Upper lobe of left lung (tissue), 6 donors: ENCODE measurements around the gene ABCC2. TPM values are rescaled to one million over a fixed set of nuclear protein-coding genes. Genes with fewer than 3 reads are reported as not detected.

ENCODE experiments used
- ATAC-seq, 2 donors: fragments of 200-7000 bp; cut with Tn5 transposase; one replicate each; pipeline ENCODE4 v1.9.1; 2022; ENCODE audit warnings: mild to moderate bottlenecking in 2 of 2, moderate library complexity in 2 of 2; ENCODE audit not compliant: low FRiP score in 2 of 2
- DNase-seq, 2 donors: peaks; one replicate each; pipeline ENCODE4 v3.0.0-alpha.2; 2019 to 2020
- H3K27ac ChIP-seq, 4 donors: fragments of 200-600 bp; sonication (generic); one replicate each; pipeline ENCODE4 v1.5.1; 2016 to 2019
- H3K27me3 ChIP-seq, 4 donors: fragments of 200-600 bp; sonication (generic); one replicate each; pipeline ENCODE4 v1.5.1; 2017 to 2019
- H3K36me3 ChIP-seq, 4 donors: fragments of 200-600 bp; sonication (generic); one replicate each; pipeline ENCODE4 v1.5.1; 2016 to 2019
- H3K4me1 ChIP-seq, 4 donors: fragments of 200-600 bp; sonication (generic); one replicate each; pipeline ENCODE4 v1.5.1; 2018 to 2019
- H3K4me3 ChIP-seq, 4 donors: fragments of 200-600 bp; sonication (generic); one replicate each; pipeline ENCODE4 v1.5.1; 2017 to 2019; ENCODE audit warnings: mild to moderate bottlenecking in 2 of 4, moderate library complexity in 1 of 4
- H3K9me3 ChIP-seq, 4 donors: fragments of 200-600 bp; sonication (generic); one replicate each; pipeline ENCODE4 v1.5.1; 2018 to 2019
- EP300 ChIP-seq, 4 donors: sonication (generic); formaldehyde crosslinking; IDR thresholded peaks; one replicate each; pipeline ENCODE4 v1.5.1; 2017; ENCODE audit warnings: antibody characterized with exemption in 4 of 4, control low read depth in 2 of 4
- POLR2A ChIP-seq, 4 donors: fragments of 450-650 bp; IDR thresholded peaks; one replicate each; pipeline ENCODE4 v1.5.1; 2016 to 2017; ENCODE audit warnings: antibody characterized with exemption in 4 of 4, mild to moderate bottlenecking in 2 of 4
- POLR2AphosphoS5 ChIP-seq, 2 donors: sonication (generic); formaldehyde crosslinking; IDR thresholded peaks; one replicate each; pipeline ENCODE4 v1.5.1; 2017; ENCODE audit warnings: antibody characterized with exemption in 2 of 2
- WGBS, 2 donors: methylation state at CpG; one replicate each; pipeline ENCODE4 v1.1.5; 2017 to 2018; 5-methylcytosine and 5-hydroxymethylcytosine counted together
- total RNA-seq, 6 donors: library from RNA; depleted of rRNA in 4 of 6; stranded (reverse); fragments of >200 nt in 4 of 6; gene quantifications; one replicate each; pipeline versions ENCODE4 v1.1.0 to v1.2.1, GENCODE V29; 2016 to 2021
- TF ChIP-seq, protein P1 (sequence below), 6 experiments: fragments of 450-650 bp in 4 of 6; fragments of 200-600 bp in 2 of 6; sonication (generic) in 2 of 6; IDR thresholded peaks; one replicate each; pipeline ENCODE4 v1.5.1; 2016 to 2019; ENCODE audit warnings: antibody characterized with exemption in 6 of 6
- donor health status: DM: no; HTN: no; CAD: no; lungs with moderate emphysema.
- donor health status: DM: no; HTN: yes; CAD: no; lungs with severe emphysema.

Gene ABCC2
- total RNA-seq, 6 donors from 2014 or later = 0.46 to 5.2 (median 1.7) TPM

GRCh38 chr10:99853655-99854054 lies 71.2 kb downstream of the ABCC2 start:
- DNase-seq = no peak
- no peak overlapping the region for H3K27ac ChIP-seq
- no peak for ATAC-seq
- H3K9me3 ChIP-seq = no peaks in the 10 kb centered on the region
- no peak overlapping the region for H3K4me3 ChIP-seq
- WGBS, 2 donors = 83 to 85% methylated on average over 3 of the region's 3 CpGs
- TF ChIP-seq POLR2A (IDR thresholded peaks at IDR 0.05) (no peak), EP300 (IDR thresholded peaks at IDR 0.05) (no peak), POLR2AphosphoS5 (IDR thresholded peaks at IDR 0.05) (no peak)
- TF ChIP-seq, protein P1, sequence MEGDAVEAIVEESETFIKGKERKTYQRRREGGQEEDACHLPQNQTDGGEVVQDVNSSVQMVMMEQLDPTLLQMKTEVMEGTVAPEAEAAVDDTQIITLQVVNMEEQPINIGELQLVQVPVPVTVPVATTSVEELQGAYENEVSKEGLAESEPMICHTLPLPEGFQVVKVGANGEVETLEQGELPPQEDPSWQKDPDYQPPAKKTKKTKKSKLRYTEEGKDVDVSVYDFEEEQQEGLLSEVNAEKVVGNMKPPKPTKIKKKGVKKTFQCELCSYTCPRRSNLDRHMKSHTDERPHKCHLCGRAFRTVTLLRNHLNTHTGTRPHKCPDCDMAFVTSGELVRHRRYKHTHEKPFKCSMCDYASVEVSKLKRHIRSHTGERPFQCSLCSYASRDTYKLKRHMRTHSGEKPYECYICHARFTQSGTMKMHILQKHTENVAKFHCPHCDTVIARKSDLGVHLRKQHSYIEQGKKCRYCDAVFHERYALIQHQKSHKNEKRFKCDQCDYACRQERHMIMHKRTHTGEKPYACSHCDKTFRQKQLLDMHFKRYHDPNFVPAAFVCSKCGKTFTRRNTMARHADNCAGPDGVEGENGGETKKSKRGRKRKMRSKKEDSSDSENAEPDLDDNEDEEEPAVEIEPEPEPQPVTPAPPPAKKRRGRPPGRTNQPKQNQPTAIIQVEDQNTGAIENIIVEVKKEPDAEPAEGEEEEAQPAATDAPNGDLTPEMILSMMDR (IDR thresholded peaks at IDR 0.05) = no peak
- H3K27me3 ChIP-seq = no peaks in the 10 kb centered on the region
- no peaks in the 10 kb centered on the region for H3K4me1 ChIP-seq
- H3K36me3 ChIP-seq = no peaks in the 10 kb centered on the region

DNA sequence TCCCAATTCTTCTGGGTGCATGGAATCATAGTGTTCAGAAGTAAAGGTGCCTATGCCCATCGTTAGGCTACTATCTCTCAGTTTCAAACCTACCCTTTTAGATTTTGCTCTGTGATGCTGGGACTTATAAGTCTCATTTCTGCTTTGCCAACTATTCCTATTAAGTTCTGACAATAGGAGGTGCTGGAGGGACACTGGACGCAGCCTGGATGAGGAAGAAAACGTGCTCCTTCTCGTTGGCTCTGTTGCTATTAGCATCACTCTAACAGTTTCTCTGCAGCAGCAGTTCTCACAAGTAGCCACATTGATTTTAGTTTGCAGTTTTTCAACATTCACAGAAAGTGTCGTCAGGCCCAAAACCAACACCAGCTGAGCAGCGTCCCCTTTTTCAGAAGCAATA lies 72.4 kb downstream of the ABCC2 start:
- no peaks in the 10 kb centered on the region for H3K27me3 ChIP-seq
- DNase-seq = no peak
- 48 to 61% methylated on average over 6 of the region's 6 CpGs for WGBS, 2 donors
- H3K27ac ChIP-seq = no peak overlapping the region
- no peak for TF ChIP-seq POLR2A (IDR thresholded peaks at IDR 0.05)
- TF ChIP-seq, protein P1 (IDR thresholded peaks at IDR 0.05) = peak in 4 of 6 experiments; percentile 8 to 34 (median 24)
- H3K36me3 ChIP-seq = no peaks in the 10 kb centered on the region
- H3K4me1 ChIP-seq = no peaks in the 10 kb centered on the region
- H3K9me3 ChIP-seq = no peaks in the 10 kb centered on the region
- ATAC-seq = peak in 1 of 2 donors; percentile 46
- no peak overlapping the region for H3K4me3 ChIP-seq

GRCh38 chr10:99855479-99856071 lies 73.1 kb downstream of the ABCC2 start:
- no peak for DNase-seq
- WGBS, 2 donors = 88 to 89% methylated on average over 8 of the region's 8 CpGs
- no peak overlapping the region for H3K27ac ChIP-seq

GRCh38 chr10:99858849-99859248 lies 76.4 kb downstream of the ABCC2 start:
- DNase-seq = no peak
- no peaks in the 10 kb centered on the region for H3K27me3 ChIP-seq
- H3K36me3 ChIP-seq = no peaks in the 10 kb centered on the region

More at GRCh38 chr10:99855479-99856071, 73.1 kb downstream of the ABCC2 start:
- Histone ChIP-seq H3K27me3 (no peaks in the 10 kb centered on the region), H3K9me3 (no peaks in the 10 kb centered on the region), H3K36me3 (no peaks in the 10 kb centered on the region), H3K4me1 (no peaks in the 10 kb centered on the region), H3K4me3 (no peak overlapping the region)
- ATAC-seq = no peak
- TF ChIP-seq POLR2AphosphoS5 (IDR thresholded peaks at IDR 0.05) = no peak
- no peak for TF ChIP-seq EP300 (IDR thresholded peaks at IDR 0.05)
- TF ChIP-seq POLR2A (IDR thresholded peaks at IDR 0.05) = no peak
- TF ChIP-seq, protein P1 (IDR thresholded peaks at IDR 0.05) = no peak

More at GRCh38 chr10:99858849-99859248, 76.4 kb downstream of the ABCC2 start:
- WGBS, 2 donors = 82 to 87% methylated on average over 8 of the region's 8 CpGs
- ATAC-seq = no peak
- Histone ChIP-seq H3K4me1 (no peaks in the 10 kb centered on the region), H3K9me3 (no peaks in the 10 kb centered on the region), H3K27ac (no peak overlapping the region), H3K4me3 (no peak overlapping the region)
- TF ChIP-seq POLR2AphosphoS5 (IDR thresholded peaks at IDR 0.05) = no peak
- TF ChIP-seq, protein P1 (IDR thresholded peaks at IDR 0.05) = no peak
- no peak for TF ChIP-seq POLR2A (IDR thresholded peaks at IDR 0.05)
- TF ChIP-seq EP300 (IDR thresholded peaks at IDR 0.05) = no peak
